IMR-90 (cell line): ENCODE data around the gene CMSS1.

ENCODE experiments used
- POLR2A ChIP-seq: IDR thresholded peaks from 2 replicates; pipeline ENCODE4 v1.6.1; 2012; ENCODE audit warnings: mild to moderate bottlenecking, low read depth, low read length
- RAD21 ChIP-seq: IDR thresholded peaks from 2 replicates; pipeline ENCODE4 v1.6.1; 2012; ENCODE audit warnings: low read length, improper control_type of control experiment
- TF ChIP-seq, protein P1 (sequence below): conservative IDR thresholded peaks from 2 replicates; pipeline ENCODE4 v1.5.1; 2012; ENCODE audit warnings: mild to moderate bottlenecking, low read depth, low read length, improper control_type of control experiment

DNA sequence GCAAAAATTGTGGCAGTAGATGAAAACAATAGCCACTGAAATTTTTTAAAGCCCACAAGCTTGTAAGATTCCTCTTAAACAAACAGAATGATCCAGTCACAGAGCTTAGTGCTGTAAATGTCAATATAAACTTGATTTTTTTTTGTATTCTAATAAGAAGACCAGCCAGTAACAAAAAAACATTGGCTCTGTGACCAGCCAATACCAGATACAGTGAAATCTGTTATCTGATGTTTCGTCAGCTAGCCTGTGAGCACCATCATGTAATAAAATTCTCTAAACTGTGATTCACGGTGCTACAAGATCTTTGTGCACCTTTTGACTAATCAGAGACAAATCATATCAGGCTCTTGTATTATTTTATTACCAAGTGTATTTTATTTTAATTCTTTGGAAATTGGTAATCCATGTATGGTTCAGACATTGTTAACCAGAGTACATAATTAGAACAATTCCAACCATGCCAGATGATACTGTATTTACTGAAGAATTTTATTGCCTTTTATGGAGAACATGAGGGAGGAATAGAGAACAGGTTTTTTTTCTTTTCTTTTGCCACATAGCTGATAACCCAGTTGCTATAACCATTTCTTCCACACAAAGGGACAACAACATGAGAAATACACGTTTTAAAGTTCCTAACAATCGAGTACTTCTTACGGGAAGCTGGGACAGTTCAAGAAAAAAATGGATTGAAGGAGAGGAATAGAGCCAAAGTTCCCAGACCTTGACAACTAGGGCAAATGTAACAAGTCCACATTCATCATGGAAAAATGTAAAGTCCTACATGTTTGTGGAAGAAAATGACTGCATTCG, 224.7 kb downstream of the CMSS1 start:
- 0 out of 2 replicates have a peak, but pooled peaks have one; percentile 25 for TF ChIP-seq POLR2A
- TF ChIP-seq, protein P1, sequence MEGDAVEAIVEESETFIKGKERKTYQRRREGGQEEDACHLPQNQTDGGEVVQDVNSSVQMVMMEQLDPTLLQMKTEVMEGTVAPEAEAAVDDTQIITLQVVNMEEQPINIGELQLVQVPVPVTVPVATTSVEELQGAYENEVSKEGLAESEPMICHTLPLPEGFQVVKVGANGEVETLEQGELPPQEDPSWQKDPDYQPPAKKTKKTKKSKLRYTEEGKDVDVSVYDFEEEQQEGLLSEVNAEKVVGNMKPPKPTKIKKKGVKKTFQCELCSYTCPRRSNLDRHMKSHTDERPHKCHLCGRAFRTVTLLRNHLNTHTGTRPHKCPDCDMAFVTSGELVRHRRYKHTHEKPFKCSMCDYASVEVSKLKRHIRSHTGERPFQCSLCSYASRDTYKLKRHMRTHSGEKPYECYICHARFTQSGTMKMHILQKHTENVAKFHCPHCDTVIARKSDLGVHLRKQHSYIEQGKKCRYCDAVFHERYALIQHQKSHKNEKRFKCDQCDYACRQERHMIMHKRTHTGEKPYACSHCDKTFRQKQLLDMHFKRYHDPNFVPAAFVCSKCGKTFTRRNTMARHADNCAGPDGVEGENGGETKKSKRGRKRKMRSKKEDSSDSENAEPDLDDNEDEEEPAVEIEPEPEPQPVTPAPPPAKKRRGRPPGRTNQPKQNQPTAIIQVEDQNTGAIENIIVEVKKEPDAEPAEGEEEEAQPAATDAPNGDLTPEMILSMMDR = no peak
- no peak for TF ChIP-seq RAD21
